GM19455 (cell line): Measurements from ENCODE around the gene LOXL3.

Source experiments
- ATAC-seq: cut with Tn5 transposase; IDR thresholded peaks from one replicate; pipeline ENCODE4 v1.9.1; 2021; ENCODE audit not compliant: unreplicated experiment

Gene LOXL3

DNA sequence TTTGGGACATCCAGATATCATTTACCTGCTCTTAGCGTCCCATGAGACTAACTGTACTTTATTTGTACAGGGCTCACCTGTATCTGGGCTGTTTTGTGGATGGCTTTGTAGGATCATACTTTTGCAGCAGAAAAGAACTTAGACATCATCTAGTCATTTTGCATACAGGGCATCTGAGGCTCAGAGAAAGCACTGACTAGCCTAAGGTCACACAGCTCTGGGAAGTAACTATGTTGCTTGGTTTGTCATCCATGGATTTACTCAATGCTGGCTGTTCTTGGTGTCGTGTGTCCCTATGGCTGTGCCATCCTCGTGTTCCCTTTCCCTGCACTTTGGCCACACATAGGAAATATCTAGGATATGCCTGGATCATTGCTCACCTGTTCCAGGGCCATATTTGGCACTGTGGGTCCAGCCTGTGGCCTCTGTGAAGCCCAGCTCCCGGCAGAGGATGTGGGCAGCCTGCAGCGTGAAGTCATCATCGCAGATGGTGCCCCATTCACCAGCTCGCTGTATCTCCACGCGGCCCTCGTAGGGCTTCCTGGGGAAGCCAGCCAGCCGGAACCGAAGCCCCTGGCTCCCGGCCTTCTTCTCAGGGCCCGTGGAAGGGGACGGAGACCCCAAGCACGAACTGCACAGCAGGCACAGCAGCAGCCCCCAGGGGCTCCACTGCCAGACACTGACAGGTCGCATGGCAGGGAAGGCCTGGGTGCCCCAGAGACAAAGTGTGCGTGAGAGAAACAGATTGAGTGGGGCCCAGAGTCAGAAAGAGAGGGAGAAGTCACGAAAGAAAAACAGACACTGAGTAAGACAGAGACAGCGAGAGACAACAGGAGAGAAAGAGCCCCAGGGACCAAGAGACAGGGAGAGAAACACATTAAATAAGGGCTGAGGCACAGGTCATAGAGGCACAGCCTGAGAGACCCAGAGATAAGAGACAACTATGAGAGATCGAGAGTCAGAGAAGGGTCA lies 1.5 kb downstream of the LOXL3 start:
- no peak for ATAC-seq

DNA sequence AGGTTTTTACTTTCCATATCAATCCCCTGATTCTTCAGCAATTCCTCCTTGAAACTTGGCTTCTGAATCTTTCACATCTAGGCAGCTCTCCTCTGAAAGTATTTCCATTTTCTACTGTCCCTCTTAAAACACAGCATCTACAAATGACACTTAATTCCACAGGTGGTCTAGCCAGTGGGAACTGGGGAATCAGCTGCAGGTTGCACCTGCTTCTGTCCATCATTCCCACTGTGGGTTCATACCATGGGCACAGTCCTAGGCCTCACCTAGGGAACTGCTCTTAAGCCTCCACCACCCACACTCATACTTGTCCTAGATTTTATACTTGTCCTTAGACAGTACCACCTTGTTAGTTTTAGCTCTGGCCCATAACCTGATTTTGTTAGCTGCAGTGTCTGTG lies 2.2 kb downstream of the LOXL3 start:
- ATAC-seq, result no peak

GRCh38 chr2:74550231-74550630 lies 3.5 kb downstream of the LOXL3 start:
- ATAC-seq, result no peak

DNA sequence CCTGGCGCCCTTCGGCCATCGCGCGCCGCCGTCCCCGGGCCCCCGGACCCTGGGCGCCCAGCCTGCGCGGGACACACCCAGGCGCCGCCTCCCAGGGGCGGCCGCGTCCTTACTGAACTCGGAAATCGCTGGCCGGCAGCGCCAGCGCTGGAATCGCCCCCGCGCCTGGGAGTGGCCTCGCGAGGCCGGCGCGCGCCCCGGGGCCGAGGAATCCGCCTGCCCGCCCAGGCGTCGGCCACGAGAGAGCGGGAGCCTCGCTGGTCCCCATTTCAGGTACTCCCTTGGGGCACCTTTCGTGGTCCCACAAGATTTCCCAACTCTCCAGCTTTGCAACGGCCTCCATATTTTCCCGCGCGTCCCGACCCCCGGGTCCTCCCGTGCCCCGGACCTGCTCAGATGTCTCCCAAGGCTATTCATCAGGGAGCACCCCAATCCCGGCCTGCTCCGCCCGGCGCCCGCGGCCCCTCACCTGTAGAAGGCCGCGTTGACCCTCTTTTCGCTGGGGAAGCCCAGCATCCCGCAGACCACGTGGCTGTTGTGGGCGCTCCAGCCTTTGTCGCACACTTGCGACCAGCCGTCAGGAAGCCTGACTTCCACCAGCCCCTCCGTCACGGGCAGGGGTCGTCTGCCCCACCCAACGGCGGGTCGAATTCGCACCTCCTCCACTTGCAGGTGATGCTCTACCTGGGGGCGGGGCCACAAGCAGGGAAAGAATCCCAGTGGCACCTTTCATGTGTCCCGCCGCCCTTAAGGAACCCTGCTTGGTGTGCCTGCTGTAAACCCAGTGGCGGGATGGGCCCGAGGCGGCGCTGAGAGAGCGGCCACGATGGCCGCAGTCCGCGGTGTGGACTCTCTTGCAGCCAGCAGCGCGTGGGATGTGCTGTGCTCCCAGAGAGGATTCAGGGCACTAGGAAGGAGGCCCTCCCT lies 4.6 kb downstream of the LOXL3 start:
- no peak for ATAC-seq

GRCh38 chr2:74548285-74548899 lies 5.3 kb downstream of the LOXL3 start:
- ATAC-seq, result no peak

GRCh38 chr2:74546004-74546403 lies 7.7 kb downstream of the LOXL3 start:
- ATAC-seq, result no peak

GRCh38 chr2:74544634-74545033 lies 9.1 kb downstream of the LOXL3 start:
- ATAC-seq, result no peak

GRCh38 chr2:74542978-74543377 lies 10.8 kb downstream of the LOXL3 start:
- ATAC-seq, result no peak

DNA sequence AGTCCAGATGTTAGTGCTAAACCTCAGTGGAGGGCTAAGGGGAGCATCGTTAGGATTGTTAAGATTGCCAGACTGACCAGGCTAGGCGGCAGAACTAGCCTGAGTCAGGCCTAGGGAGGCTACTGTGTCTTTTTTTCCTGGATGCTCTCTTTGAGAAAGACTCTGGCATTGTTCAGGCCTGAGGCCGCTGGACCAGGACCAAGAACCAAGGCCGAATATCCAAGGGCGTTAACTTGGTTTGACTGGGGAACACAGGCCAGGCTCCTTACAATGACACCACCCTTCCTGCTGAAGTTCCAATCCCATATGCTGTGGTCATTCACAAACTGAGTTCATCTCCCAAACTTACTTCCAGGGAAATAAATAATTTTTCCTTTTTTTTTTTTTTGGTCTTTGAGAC lies 13.5 kb downstream of the LOXL3 start:
- no peak for ATAC-seq

DNA sequence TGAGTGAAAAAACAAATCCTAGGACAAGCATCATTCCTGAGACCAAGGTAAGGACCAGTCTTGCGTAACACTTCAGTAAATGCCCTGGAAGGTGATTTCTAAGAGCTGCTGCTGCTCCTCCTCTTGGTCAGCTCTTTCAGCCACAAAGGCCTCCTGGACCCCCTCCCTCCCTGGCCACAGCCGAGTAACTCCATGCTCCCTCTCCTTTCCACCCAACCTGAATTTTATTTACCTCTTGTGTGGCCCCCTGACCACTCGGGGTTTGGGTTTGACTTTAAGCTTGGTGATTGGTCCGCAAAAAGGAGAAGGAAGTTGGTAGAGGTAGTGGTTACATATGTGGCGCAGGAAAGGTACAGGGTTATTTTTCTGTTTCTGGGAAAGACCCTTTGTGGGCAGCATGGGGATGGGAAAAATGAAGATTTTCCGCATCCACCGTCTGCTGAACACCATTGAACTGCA lies 14.8 kb downstream of the LOXL3 start:
- ATAC-seq, result no peak

DNA sequence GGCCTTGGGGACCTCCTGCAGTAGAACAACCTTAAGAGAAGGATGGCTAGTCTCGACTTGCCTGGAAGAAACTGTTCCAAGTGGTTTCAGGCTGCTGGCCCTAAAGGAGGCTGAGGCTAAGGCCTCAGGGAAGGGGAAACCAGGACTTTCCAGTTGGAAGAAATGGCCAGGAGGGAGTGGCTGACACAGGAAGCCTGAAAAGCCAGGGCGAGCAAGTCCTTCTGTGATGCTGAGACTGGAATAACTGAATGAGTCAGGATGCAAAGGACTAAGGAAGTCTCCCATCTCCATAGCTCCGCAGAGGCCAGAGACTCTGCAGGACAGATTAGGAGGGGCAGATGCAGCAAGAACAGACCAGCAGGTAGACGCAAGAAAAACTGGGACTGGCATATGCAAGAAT lies 16.6 kb downstream of the LOXL3 start:
- ATAC-seq, result no peak

GRCh38 chr2:74536166-74536950 lies 17.4 kb downstream of the LOXL3 start:
- ATAC-seq, result no peak

DNA sequence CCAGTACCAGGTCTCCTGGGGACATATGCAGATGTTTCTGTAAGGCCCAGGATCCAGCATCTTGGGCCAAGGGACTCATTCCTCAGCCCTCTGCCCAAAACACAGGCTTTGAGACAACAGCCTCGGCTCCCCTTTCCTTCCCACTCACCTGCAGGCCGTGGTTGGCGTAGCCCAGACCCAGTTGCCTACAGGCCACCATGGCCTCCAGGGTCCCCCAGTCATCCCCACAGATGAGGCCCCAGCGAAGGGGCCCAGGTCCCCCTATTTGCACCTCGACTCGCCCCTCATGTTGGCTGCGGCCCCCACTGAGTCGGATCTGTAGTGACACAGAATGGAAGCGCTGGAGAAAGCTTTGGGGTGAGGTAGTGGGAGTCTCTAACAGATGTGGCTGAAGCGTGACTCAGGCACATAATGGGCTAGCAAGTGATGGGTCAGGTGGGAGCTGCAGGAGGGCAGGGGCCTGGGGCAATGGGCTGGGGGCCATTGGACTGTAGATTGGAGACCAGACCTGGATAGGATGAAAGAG lies 18.2 kb downstream of the LOXL3 start:
- no peak for ATAC-seq

DNA sequence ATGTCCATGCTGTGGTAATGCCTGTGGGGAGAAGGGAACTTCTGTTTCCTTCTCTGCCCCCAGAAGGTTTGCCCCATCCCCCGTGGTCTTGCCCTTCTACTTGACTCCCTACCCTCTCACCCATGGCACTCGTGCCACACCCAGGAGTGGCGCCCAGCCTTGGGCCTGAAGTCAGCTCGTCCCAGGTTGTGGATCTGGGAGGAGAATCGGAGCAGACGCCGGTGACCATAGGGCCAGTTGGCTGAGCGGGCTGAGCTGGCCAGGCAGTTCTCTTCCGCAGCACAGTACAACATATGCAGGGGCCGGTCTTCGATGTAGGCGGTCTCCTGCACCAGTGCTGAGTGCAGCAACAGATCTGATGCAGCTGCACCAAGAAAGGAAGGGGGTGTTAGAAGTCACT lies 19.3 kb downstream of the LOXL3 start:
- ATAC-seq, result no peak

GRCh38 chr2:74533464-74533863 lies 20.3 kb downstream of the LOXL3 start:
- ATAC-seq, result no peak

GRCh38 chr2:74532222-74532621 lies 21.5 kb downstream of the LOXL3 start:
- ATAC-seq, result no peak

DNA sequence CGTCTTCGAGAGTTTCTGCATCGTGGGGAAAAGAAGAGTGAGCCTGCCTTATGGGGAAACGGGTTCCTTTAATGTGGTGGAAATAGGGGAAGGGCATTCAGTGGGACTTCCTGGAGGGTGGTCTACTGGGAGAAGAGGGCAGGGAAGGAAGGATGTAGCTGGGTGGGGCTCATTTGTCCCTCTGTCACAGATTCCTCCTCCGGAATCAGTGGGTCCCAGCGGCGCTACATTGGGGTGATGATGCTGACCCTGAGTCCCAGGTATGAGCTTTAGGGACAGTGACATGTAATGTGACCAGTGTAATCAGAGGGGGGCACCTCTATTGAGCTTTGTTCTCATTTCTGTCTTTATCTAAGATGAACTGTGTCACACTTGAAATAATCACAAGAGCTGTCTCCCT lies 22.1 kb downstream of the LOXL3 start:
- no peak for ATAC-seq

- ATAC-seq, result peak; percentile 20
These were observed 23.2 kb downstream of the LOXL3 start for GRCh38 chr2:74530239-74531187.
